ENCODE results near the gene FOXQ1. TPM values are rescaled to one million over a fixed set of nuclear protein-coding genes. Genes with fewer than 3 reads are reported as not detected.
"Not testable (repeated sequence)": the region's sequence is repeated elsewhere in the genome, so short reads cannot be mapped to it uniquely, and the experiment has no call there.

The FOXQ1 gene
- total RNA-seq, 1 donor from 2014 or later = 12.3 TPM

GRCh38 chr6:1351381-1352008, 39.6 kb downstream of the FOXQ1 start:
- ATAC-seq (no peak), DNase-seq (no peak)
- intact Hi-C loops (cut with DNase I) = no loop called here
- no peak for TF ChIP-seq CTCF (IDR thresholded peaks at IDR 0.05)
- H3K27ac ChIP-seq = no peak overlapping the region
- no peaks in the 10 kb centered on the region for H3K9me3 ChIP-seq
- peaks cover 26% of the 10 kb centered on the region for H3K4me1 ChIP-seq
- H3K27me3 ChIP-seq = no peaks in the 10 kb centered on the region
- no peaks in the 10 kb centered on the region for H3K36me3 ChIP-seq
- H3K4me3 ChIP-seq = no peak overlapping the region

- DNase-seq; intact Hi-C loops (cut with DNase I); H3K4me3 ChIP-seq; H3K4me1 ChIP-seq; H3K36me3 ChIP-seq; H3K27ac ChIP-seq; ATAC-seq; H3K27me3 ChIP-seq; H3K9me3 ChIP-seq: not testable (repeated sequence)
Observed at GRCh38 chr6:1355068-1355467, 43.2 kb downstream of the FOXQ1 start.

- H3K9me3 ChIP-seq; ATAC-seq; DNase-seq; H3K4me3 ChIP-seq; H3K4me1 ChIP-seq; H3K27me3 ChIP-seq; H3K36me3 ChIP-seq; intact Hi-C loops (cut with DNase I); H3K27ac ChIP-seq: not testable (repeated sequence)
Observed at GRCh38 chr6:1361717-1362116, 49.8 kb downstream of the FOXQ1 start.

- intact Hi-C loops (cut with DNase I) = no loop called here
- ATAC-seq (no peak), DNase-seq (no peak)
- Histone ChIP-seq H3K4me3 (no peak overlapping the region), H3K36me3 (no peaks in the 10 kb centered on the region), H3K27ac (no peak overlapping the region), H3K27me3 (peaks cover 3% of the 10 kb centered on the region), H3K9me3 (no peaks in the 10 kb centered on the region), H3K4me1 (no peaks in the 10 kb centered on the region)
- no peak for TF ChIP-seq CTCF (IDR thresholded peaks at IDR 0.05)
Observed at GRCh38 chr6:1362643-1363042, 50.7 kb downstream of the FOXQ1 start.

DNA sequence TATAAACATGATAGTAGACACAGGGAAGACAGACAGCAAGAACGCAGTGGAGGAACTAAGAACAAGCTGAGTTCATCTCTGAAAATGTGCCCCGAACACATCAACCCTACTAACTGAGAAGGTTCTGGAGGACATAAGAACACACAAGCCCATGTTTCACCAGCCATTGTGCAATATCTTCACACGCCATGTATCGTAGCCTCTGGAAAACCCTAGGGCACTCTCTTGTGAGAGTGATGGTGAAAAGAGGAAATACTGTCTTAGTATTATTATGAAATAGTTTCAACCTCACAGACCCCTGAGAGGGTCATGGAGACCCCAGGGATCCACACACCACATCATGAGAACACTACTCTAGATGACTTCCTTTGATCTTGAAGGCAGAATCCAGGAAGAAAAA, 51.4 kb downstream of the FOXQ1 start:
- ATAC-seq = peak; percentile 28
- H3K27me3 ChIP-seq = peaks cover 3% of the 10 kb centered on the region
- no peak overlapping the region for H3K4me3 ChIP-seq
- TF ChIP-seq CTCF (IDR thresholded peaks at IDR 0.05) = no peak
- no peak overlapping the region for H3K27ac ChIP-seq
- intact Hi-C loops (cut with DNase I) = no loop called here
- H3K4me1 ChIP-seq = no peaks in the 10 kb centered on the region
- no peaks in the 10 kb centered on the region for H3K36me3 ChIP-seq
- no peak for DNase-seq
- H3K9me3 ChIP-seq = no peaks in the 10 kb centered on the region

GRCh38 chr6:1363729-1364572, 52.1 kb downstream of the FOXQ1 start:
- H3K4me1 ChIP-seq = no peaks in the 10 kb centered on the region
- intact Hi-C loops (cut with DNase I) = no loop called here
- peak overlapping the region; percentile 68 for H3K27ac ChIP-seq
- H3K27me3 ChIP-seq = peaks cover 5% of the 10 kb centered on the region
- H3K4me3 ChIP-seq = no peak overlapping the region
- H3K36me3 ChIP-seq = no peaks in the 10 kb centered on the region
- ATAC-seq (peak; percentile 69), DNase-seq (no peak)
- peak; percentile 34 for TF ChIP-seq CTCF (IDR thresholded peaks at IDR 0.05)
- no peaks in the 10 kb centered on the region for H3K9me3 ChIP-seq

Other genes starting within 250 kb of the FOXQ1 start
- gene FOXF2, start 77.5 kb downstream of the FOXQ1 start, total RNA-seq = 15.7 TPM

Data from upper lobe of right lung (tissue), 1 donor.